A549 (cell line): ENCODE measurements around the gene ARRDC3.

Source experiments
- CHD4 ChIP-seq: fragments of 200-600 bp; sonication (generic); IDR thresholded peaks from 2 replicates; pipeline ENCODE4 v1.6.1; 2016; ENCODE audit warnings: antibody characterized with exemption, mild to moderate bottlenecking, borderline replicate concordance
- CTCF ChIP-seq: fragments of >200 bp; sonication (Bioruptor Twin); formaldehyde crosslinking; IDR thresholded peaks from 3 replicates; pipeline ENCODE4 v1.5.1; 2016
- TP53 ChIP-seq: fragments of 250-450 bp; sonication (Bioruptor Pico); IDR thresholded peaks from 2 replicates; pipeline ENCODE4 v1.5.0; 2021; ENCODE audit warnings: mild to moderate bottlenecking, moderate library complexity

- TF ChIP-seq CTCF (no peak), TP53 (CRISPR knock-in tag) (no peak), CHD4 (no peak)
Measured at GRCh38 chr5:91357012-91357634, 26.0 kb downstream of the ARRDC3 start.
